GM21576 (cell line): Measurements from ENCODE around the gene AMPH.

Experiments
- ATAC-seq: cut with Tn5 transposase; IDR thresholded peaks from one replicate; pipeline ENCODE4 v1.9.1; 2021; ENCODE audit warnings: mild to moderate bottlenecking, moderate library complexity; ENCODE audit not compliant: unreplicated experiment

Gene AMPH

GRCh38 chr7:38477333-38477732 lies 153.8 kb downstream of the AMPH start:
- ATAC-seq: no peak

GRCh38 chr7:38476764-38477163 lies 154.4 kb downstream of the AMPH start:
- no peak for ATAC-seq

- no peak for ATAC-seq
Measured at GRCh38 chr7:38465956-38466355, 165.2 kb downstream of the AMPH start.

GRCh38 chr7:38463277-38464225 lies 167.6 kb downstream of the AMPH start:
- ATAC-seq: peak; percentile 92

- no peak for ATAC-seq
Measured at GRCh38 chr7:38462819-38463218, 168.4 kb downstream of the AMPH start.

GRCh38 chr7:38461887-38462286 lies 169.3 kb downstream of the AMPH start:
- ATAC-seq: no peak

GRCh38 chr7:38453826-38454225 lies 177.3 kb downstream of the AMPH start:
- no peak for ATAC-seq

- ATAC-seq: no peak
Measured at GRCh38 chr7:38453168-38453567, 178.0 kb downstream of the AMPH start.

GRCh38 chr7:38452681-38453108 lies 178.5 kb downstream of the AMPH start:
- ATAC-seq: no peak

GRCh38 chr7:38451840-38452239 lies 179.3 kb downstream of the AMPH start:
- ATAC-seq: no peak

GRCh38 chr7:38448584-38449234 lies 182.5 kb downstream of the AMPH start:
- no peak for ATAC-seq

- no peak for ATAC-seq
Measured at GRCh38 chr7:38448054-38448453, 183.1 kb downstream of the AMPH start.

GRCh38 chr7:38438970-38439369 lies 192.2 kb downstream of the AMPH start:
- ATAC-seq: no peak

GRCh38 chr7:38432671-38433070 lies 198.5 kb downstream of the AMPH start:
- no peak for ATAC-seq

GRCh38 chr7:38432080-38432479 lies 199.1 kb downstream of the AMPH start:
- no peak for ATAC-seq

GRCh38 chr7:38429057-38429456 lies 202.1 kb downstream of the AMPH start:
- ATAC-seq: no peak

- no peak for ATAC-seq
Measured at GRCh38 chr7:38428041-38428440, 203.1 kb downstream of the AMPH start.

- ATAC-seq: peak; percentile 45
Measured at GRCh38 chr7:38427279-38427955, 203.8 kb downstream of the AMPH start.

- ATAC-seq: peak; percentile 63
Measured at GRCh38 chr7:38425509-38425908, 205.7 kb downstream of the AMPH start.

- ATAC-seq: no peak
Measured at GRCh38 chr7:38424750-38425463, 206.3 kb downstream of the AMPH start.

- peak; percentile 85 for ATAC-seq
Measured at GRCh38 chr7:38413784-38414183, 217.4 kb downstream of the AMPH start.
